Neural cell (in vitro differentiated cells): ENCODE measurements around the gene MIOS.

Experiments
- EP300 ChIP-seq: fragments of 450-650 bp; conservative IDR thresholded peaks from 2 replicates; pipeline ENCODE4 v1.6.1; 2014; ENCODE audit warnings: antibody characterized with exemption, mild to moderate bottlenecking, moderate library complexity; ENCODE audit not compliant: poor library complexity, severe bottlenecking
- EZH2 ChIP-seq: fragments of 200-600, 300-800 bp; shearing (Covaris generic), sonication (generic); IDR thresholded peaks from 2 replicates; pipeline ENCODE4 v1.6.1; 2014; ENCODE audit warnings: antibody characterized with exemption, low read length, borderline replicate concordance, mild to moderate bottlenecking; ENCODE audit not compliant: insufficient read depth, poor library complexity, severe bottlenecking
- MXI1 ChIP-seq: fragments of 450-650 bp; conservative IDR thresholded peaks from 2 replicates; pipeline ENCODE4 v1.6.1; 2014; ENCODE audit warnings: antibody characterized with exemption, mild to moderate bottlenecking; ENCODE audit not compliant: poor library complexity, severe bottlenecking
- POLR2AphosphoS5 ChIP-seq: IDR thresholded peaks from 2 replicates; pipeline ENCODE4 v1.6.1; 2012
- TF ChIP-seq, protein P1 (sequence below): fragments of 450-650 bp; IDR thresholded peaks from 2 replicates; pipeline ENCODE4 v1.5.1; 2014; ENCODE audit warnings: antibody characterized with exemption, mild to moderate bottlenecking, moderate library complexity; ENCODE audit not compliant: poor library complexity, severe bottlenecking

GRCh38 chr7:7519528-7519927 lies 47.2 kb upstream of the MIOS start:
- no peak for TF ChIP-seq POLR2AphosphoS5
- TF ChIP-seq, protein P1, sequence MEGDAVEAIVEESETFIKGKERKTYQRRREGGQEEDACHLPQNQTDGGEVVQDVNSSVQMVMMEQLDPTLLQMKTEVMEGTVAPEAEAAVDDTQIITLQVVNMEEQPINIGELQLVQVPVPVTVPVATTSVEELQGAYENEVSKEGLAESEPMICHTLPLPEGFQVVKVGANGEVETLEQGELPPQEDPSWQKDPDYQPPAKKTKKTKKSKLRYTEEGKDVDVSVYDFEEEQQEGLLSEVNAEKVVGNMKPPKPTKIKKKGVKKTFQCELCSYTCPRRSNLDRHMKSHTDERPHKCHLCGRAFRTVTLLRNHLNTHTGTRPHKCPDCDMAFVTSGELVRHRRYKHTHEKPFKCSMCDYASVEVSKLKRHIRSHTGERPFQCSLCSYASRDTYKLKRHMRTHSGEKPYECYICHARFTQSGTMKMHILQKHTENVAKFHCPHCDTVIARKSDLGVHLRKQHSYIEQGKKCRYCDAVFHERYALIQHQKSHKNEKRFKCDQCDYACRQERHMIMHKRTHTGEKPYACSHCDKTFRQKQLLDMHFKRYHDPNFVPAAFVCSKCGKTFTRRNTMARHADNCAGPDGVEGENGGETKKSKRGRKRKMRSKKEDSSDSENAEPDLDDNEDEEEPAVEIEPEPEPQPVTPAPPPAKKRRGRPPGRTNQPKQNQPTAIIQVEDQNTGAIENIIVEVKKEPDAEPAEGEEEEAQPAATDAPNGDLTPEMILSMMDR, result no peak
- TF ChIP-seq MXI1, result no peak
- TF ChIP-seq EZH2, result no peak
- no peak for TF ChIP-seq EP300
